HG03196 (cell line): ENCODE results near the gene CDHR3.

Experiments
- ATAC-seq: cut with Tn5 transposase; IDR thresholded peaks from one replicate; pipeline ENCODE4 v1.9.1; 2021; ENCODE audit not compliant: unreplicated experiment

Gene CDHR3

DNA sequence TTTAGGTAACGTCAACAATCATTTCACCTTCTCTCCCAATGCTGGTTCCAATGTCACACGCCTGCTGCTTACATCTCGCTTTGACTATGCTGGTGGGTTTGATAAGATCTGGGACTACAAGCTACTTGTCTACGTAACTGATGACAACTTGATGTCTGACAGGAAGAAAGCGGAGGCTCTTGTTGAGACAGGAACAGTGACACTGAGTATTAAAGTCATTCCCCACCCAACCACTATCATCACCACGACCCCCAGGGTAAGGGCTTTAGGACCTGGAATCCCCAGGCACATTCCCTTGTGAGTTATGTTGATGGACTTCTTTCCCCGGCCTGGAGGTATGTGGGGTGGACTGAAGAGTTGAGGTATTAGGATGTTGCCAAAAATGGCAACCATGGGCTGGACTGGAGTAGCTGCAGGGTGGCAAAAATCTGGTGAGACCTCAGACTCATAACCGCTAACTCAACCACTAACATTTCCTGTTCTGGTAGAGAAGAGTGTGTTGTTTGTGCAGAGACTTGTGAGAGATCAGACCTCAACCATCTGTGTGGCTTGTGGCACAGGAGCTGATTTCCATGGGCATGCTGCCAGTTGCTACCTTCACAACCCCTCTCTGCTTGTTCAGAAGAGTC lies 59.2 kb downstream of the CDHR3 start:
- no peak for ATAC-seq

DNA sequence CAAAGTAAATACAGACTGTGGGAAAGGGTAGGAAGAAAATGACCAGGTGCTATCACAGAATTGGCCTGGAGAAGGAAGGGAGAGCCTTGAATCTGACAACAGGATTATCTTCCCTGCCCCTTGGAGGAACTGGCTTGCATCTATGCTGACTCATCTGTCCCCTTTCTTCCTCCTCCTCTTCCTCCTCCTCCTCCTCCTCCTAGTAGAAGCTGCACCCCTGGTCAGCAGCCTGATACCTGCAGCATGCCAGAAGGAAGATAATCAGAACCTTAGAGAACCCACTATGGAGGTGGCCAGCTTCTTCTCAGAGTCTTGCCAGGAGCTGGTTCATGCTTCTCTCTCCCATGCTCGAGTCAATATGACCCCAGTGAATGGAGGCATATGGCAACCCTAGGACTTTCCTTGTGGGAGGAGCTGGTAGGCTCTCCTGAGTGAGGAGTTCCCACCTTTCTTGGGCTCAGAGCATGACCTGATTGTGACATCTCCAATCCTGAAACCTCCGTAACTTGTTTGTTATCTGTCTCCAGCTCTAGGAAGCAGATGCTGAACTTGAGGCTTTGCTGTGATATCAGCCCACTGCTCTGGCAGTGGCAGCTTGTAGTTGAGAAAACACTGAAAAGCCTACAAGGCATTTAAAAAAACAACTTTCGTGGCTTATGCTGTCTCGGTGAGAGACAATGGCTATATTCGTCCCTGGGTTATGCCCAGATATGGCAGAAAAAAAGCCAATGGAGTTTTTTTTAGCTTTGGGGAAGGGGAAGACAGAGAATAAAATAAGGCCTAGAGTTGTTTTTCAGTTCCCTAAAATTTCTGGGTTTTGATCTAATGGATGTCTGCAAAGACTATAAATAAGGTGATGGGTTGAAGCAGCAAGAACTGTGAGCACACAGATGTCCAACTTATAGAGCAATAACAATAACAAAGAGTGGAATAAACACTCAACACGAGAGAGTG lies 60.6 kb downstream of the CDHR3 start:
- no peak for ATAC-seq

DNA sequence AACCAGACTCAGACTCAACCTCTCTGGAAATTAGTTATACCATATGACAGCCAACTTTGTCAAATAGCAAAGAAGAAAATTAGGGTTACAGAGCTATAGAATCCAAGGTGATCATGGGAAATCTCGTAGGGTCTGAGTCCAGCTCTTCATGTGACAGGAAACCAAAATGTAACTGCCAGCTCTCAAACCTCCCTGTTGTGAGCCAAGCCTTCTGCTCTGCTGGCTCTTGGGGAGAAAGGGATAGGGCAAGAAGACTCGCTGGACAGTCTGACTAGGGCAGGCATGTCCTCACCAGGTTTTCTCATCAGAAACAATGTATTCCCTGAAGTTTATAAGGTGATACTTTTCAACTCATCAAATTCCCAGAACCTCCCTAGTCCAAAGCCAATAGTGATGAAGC lies 63.0 kb downstream of the CDHR3 start:
- ATAC-seq: no peak

DNA sequence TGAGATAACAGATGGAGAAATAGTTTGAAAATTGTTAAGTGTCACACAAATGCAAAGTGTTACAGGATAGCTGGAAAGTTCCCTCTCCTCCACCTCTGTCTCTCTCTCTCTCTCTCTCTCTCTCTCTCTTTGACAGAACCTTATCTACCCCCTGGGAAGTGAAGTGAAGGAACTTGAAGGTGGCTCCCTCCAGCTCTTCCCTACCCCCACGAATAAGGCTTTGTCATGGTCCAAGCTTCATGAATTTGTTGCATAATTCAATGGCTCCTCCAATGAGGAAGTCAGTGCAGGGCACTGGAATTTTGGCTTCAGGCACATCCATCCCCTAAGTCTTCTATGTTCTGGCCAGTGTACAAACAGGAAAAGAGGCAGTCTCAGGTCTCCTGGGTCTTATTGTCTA lies 66.4 kb downstream of the CDHR3 start:
- no peak for ATAC-seq

DNA sequence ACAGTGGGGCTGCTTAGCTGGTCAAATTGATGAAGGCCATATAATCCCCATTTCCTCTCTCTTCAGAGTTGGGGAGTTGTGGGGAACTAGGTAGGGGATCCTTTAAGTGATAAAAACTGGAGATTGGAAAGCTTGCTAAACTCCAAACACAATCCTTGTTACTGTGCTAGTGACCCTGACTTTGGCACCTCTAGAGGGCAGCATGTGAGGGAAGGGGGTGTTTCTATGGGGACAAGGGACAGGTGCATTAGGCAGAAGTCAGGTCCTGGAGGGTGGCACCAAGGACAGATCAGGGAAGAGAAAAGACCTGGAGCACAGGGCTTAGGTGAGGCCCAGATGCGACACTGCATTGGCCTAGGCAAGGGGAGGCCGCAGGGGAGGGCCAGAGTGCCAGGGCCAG lies 66.9 kb downstream of the CDHR3 start:
- no peak for ATAC-seq

DNA sequence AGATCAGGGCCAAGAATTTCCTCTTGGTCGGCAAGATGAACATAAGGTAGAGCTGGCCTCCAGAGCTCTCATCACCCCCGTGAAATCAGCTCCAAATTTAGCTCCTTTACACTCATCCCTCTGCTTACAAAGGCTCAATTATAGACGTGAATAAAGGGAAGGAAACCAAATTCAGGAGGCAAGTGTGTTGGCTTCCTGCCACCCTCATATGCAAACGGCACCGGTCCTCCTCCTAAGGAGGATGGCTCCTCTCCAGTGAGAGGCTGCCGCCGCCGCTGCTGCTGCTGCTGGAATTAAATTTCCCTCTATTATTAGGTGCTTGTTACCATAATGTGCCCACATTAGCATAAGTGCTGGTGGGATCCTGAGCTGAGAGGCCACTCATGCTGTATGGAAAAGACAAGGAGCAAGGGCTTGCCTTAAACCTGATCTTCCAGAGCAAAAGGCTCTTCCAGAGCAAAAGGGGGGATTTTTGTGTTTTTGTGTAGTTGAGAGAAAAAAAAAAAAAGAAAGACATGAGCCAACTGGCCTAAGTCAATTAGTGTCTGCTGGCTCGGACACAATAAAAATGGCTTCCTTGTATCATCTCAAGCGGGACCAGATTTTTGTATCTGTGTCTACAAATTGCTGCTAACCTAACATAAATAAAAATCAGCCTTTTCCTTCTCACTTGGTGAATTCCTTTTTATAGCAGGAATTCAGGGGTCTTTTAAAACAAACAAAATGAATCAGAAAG lies 68.4 kb downstream of the CDHR3 start:
- no peak for ATAC-seq

DNA sequence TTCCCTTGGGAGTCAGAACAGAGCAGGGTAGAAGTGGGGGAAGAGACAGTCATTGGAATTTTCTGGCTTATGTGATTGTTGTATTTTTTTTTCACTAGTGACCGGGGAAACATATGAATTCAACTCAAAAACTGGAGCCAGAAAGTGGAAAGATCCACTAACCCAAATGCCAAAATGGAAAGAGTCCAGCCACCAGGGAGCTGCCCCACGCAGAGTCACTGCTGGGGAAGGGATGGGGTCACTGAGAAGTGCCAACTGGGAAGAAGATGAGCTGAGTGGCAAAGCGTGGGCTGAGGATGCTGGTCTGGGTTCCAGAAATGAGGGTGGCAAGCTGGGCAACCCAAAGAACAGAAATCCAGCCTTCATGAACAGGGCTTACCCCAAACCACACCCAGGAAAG lies 69.2 kb downstream of the CDHR3 start:
- no peak for ATAC-seq

DNA sequence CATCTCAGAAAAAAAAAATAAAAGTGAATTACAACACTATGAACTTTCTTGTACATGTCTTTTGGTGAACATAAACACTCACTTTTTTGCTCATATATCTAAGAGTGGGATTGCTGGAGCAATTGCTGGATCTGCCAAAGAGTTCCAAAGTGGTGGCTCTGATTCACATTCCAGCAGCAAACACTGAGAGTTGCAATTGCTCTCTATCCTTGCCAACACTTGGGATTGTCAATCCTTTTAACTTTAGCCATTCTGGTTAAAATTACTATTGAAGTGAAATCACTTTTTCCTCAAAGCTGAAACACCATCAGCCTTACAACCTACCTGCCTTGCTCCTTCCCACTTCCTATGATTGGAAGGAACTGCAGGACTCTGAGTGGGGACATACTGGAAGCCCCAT lies 70.7 kb downstream of the CDHR3 start:
- no peak for ATAC-seq

DNA sequence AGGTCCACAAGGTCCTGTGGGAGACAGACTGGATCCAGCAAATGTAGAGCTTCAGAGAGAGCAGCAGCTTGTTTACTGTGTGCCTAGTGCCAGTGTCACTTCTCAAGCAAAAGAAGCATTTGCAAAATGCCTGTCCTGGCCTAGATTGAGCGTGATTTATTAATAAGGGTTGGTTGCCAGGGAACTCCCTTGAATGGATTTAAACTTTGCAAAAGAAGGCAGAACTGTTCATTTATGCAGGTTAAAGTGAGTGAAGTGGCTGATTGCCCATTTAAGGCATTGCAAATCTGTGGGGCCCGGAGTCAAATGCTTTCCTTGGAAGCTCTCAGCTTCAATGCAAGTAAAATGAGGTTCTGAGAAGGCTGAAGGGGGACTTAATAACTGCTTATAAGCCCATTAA lies 71.3 kb downstream of the CDHR3 start:
- ATAC-seq: no peak

DNA sequence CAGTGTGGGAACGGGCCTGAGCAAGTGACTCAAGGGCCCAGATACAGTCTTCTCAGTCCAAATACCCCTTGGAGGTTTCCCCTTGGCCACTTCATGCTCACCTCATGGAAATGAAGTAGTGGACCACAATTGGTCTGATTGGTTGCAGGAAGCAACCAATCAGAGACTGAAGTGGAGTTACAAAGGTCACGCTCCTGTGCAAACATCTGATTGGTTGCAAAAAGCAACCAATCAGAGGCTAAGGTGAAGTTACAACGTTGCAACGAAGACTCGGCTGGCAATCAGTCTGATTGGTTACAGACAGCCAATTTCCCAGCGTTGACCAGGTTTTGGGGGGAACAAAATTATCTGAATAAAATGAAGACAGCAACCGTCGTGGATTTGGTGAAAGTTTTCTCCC lies 72.5 kb downstream of the CDHR3 start:
- no peak for ATAC-seq

DNA sequence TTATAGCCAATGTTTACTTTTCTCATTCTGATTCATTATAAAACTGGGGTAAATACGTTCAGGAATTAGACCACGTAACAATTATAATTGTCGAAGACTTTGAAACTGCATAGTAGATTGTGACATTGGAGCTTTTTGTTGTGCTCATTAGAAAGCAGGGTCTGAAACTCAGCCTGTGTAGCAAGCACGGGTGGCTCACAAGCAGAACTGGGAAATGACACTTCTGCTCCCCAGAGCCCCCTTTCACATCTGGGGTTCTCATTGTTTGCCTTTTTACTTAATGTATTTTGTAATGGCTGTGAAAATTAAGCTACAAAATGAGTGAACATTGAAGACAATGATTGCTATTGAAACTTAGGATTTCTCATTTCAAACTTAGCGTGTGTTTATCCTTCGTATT lies 72.9 kb downstream of the CDHR3 start:
- ATAC-seq: no peak

DNA sequence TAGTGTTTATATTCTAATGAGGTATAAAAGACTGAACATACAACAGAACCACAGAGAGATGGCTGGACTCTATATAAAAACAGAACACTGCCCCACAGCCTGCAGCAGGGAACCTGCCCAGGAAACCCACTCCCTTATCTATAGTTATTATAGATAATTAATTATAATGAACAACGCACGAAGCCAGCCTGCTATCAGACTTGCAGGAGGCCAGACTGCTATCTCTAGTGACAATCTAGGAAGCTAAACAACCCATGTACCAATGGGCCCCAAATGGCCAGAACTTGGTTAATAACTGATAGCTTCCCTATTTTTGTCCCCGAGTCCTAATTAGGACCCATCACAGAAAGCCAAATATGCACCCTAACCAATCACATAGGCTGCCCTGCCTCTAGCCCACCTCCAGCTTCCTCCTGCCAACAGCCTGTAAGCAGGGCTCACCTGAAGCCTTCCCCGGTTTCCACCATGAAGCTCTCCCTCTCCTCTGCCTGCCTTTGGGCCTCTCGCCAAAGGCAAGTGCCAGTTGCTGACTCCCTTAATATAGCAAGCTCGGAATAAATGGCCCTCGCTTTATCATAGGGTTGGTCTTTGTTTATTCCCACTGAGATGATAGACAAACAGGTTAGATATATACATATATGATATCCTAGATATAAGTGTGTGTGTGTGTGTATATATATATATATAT lies 74.6 kb downstream of the CDHR3 start:
- no peak for ATAC-seq

DNA sequence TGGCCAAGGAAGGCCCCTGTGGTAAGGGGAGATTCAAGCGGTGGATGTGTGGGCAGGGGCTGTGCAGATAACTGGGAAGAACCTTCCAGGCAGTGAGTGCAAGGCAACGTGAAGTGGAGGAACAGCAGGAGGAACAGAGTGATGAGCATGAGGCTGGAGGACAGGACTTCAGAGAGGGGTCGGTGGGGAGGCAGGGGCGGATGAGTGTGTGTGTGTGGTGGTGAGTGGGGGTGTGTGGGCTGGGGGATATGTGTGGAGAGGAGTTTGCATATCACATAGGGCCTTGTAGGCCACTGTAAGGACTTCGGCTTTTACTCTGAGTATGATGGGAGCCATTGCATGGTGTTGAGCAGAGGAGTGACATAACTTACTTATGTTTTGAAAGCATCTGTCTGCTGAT lies 75.2 kb downstream of the CDHR3 start:
- ATAC-seq: no peak

DNA sequence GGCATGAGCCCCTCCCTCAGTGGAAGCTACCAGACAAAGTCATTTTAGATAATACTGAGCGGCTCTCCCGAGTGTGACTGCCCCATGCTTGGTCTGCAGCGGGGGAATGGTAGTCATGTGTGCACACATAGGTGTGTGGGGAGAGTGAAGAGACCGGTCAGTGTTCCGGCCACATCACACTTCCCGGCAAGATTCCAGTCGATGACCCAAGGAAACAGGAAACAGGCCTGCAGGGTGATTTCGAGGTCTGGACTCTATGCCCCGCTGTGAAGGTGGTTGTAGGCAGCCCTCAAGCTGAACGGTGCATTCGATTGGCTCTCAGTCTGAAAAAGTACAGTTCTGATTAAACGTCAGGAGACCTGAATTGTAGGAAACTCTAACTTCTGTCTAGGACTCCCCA lies 75.9 kb downstream of the CDHR3 start:
- ATAC-seq: no peak

DNA sequence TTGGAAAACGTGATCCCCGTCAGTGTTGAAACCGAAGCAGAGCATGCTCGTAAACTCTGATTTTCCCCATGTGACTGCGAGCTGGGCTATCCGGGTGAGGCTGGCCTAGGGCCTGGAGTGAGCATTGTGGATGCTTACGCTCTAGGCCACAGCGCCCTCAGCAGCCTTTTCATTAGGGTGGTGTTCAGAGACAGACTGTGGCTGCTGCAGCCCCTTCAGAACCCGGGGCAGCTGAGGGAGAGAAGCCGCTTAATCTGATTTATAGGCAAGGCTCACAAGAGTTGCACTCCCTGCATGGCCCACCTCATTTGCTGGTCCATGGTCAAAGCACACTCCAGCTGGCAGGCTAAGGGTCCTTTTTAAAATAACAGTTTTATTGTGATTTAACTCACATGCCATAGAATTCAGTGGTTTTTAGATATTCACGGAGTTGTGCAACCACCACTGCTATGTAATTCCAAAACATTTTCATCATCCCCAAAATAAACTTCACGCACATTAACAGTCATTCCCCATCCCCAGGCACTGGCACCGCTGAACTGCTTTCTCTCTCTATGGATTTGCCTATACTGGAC lies 76.5 kb downstream of the CDHR3 start:
- no peak for ATAC-seq

DNA sequence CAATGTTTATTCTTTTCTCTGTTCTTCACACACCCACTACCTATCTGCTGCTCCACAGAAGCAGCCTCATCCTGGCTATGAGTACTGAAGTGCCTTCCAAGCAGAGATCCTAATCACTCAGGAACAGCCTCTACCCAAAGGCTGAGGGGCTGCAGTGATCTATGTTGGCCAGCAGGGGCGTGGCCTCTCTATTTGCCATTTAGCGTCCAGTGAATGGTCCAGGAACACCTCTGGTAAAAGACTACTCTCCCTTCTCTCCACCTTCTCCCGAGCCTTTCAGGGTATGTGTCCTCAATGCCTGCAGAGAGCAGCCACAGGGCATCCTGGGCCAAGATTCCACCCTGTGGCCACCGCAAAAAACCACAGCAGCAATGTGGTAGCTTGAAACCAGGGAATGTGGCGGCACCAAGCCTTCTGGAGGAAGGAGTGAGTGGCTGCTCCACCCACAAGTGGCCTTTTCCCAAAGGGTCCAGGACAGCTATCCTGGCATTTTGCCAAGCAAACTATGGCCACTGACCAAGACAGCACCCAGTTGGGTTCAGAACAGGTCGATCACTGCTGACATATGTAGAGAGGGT lies 78.2 kb downstream of the CDHR3 start:
- ATAC-seq: no peak

DNA sequence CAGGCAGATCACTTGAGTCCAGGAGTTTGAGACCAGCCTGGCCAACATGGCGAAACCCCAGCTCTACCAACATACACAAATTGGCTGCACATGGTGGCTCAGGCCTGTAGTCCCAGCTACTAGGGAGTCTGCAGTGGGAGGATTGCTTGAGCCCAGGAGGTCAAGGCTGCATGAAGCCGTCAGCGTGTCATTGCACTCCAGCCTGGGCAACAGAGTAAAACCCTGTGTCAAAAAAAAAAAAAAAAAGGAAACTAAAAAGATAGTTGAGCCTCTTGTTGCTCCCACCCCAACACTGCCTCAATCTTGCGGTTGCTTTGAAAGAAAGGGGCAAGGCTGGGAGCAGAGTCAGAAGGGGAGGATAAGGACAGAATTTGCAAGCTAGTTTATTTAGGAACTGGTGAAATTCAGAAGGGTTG lies 79.1 kb downstream of the CDHR3 start:
- ATAC-seq: no peak

DNA sequence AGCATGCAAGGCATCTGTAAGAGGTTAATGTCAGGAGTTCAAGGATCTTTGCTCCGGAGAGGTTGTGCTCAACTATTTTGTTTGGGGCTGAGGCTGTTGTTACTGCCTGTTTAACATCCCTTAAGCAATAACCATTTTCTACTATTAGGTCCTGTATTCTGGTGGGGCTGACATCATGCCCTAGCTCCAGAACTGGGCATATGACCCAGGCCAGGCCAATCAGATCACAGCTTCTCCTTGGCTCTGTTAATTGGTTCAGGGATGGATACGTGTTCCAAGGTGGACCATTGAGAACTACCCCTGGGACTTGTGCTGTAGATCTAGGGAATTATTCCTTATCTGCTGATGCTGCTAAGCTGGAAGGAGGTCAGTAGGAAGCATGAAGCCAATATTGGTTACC lies 82.1 kb downstream of the CDHR3 start:
- ATAC-seq: no peak

DNA sequence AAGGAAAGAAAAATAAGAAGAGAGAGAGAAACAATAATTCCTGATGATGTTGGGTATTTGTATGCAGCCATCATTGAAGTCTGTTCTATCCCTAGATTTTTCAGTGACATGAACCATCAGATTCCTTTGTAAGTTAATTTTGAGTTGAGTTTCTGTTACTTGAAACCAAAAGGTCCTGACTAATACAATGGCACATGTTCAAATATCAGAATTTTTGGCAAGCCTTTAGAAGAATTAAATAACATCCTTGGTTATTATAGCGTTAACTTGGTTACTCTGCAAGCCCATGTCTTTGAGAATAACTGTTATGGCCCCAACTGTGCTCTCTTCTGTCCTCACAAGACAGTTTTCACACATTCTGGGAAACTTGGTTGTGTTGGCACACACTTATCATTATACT lies 82.5 kb downstream of the CDHR3 start:
- ATAC-seq: no peak

DNA sequence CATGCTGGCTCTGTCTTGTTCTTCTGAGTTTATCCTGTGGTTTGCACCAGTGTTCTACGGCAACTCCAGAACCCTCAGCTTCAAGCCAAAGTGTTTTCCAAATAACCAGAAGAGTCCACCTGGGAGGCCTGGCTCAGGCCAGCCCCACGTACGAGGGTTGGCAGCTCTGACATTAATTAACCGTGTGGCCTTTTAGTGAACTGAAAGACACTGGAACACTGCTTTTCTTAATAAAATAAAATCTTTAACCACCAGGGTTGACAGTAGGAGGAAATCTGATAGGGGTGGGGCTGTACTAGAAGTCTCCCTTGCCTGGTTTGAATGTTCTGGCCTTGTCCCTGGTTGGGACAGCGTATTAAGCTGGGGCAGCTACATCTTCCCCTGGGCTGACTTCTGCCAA lies 84.1 kb downstream of the CDHR3 start:
- ATAC-seq: no peak
